Calu3 (cell line): Measurements from ENCODE around the gene SCGB2B2. TPM values are rescaled to one million over a fixed set of nuclear protein-coding genes. Genes with fewer than 3 reads are reported as not detected.

Experiments used
- BruUV-seq: library from RNA; stranded (reverse); fragments of 400-500 nt; replicated peaks from 2 replicates; lab custom pipeline; 2021; lab: Mats Ljungman, UMichigan
- CTCF ChIA-PET: fragments of 300-600 bp; sonication (Branson Sonifier 250); formaldehyde crosslinking; loops from one replicate; lab custom pipeline; 2022; ENCODE audit warnings: antibody characterized with exemption; lab: Charles Lee
- DNase-seq: peaks from one replicate; pipeline ENCODE4 v3.0.0; 2022
- H3K27ac Mint-ChIP-seq: one replicate; pipeline ENCODE4 v1.8.0; 2022; ENCODE audit warnings: mixed read lengths; ENCODE audit not compliant: unreplicated experiment
- H3K27me3 Mint-ChIP-seq: one replicate; pipeline ENCODE4 v1.8.0; 2022; ENCODE audit warnings: mixed read lengths; ENCODE audit not compliant: unreplicated experiment
- H3K36me3 Mint-ChIP-seq: one replicate; pipeline ENCODE4 v1.8.0; 2022; ENCODE audit warnings: mild to moderate bottlenecking, moderate library complexity, mixed read lengths; ENCODE audit not compliant: insufficient read depth, unreplicated experiment
- H3K4me1 Mint-ChIP-seq: one replicate; pipeline ENCODE4 v1.8.0; 2022; ENCODE audit warnings: mild to moderate bottlenecking, low read depth, mixed read lengths; ENCODE audit not compliant: unreplicated experiment
- H3K4me3 Mint-ChIP-seq: one replicate; pipeline ENCODE4 v1.8.0; 2022; ENCODE audit warnings: mild to moderate bottlenecking, low read depth, moderate library complexity, mixed read lengths; ENCODE audit not compliant: unreplicated experiment
- H3K9me3 Mint-ChIP-seq: one replicate; pipeline ENCODE4 v1.8.0; 2022; ENCODE audit warnings: low read depth, mixed read lengths; ENCODE audit not compliant: unreplicated experiment
- intact Hi-C: fragments of 100-400 bp; cut with micrococcal nuclease; formaldehyde crosslinking; loops from one replicate; pipeline ENCODE4 v1.10.0; 2022; ENCODE audit not compliant: unreplicated experiment
- total RNA-seq: library from RNA; stranded (reverse); gene quantifications from 2 replicates; pipeline ENCODE4 v1.2.3, GENCODE V29; 2022
- TF ChIP-seq, protein P1 (sequence below): fragments of 200-600 bp; IDR thresholded peaks from one replicate; pipeline ENCODE4 v1.8.0; 2022; ENCODE audit warnings: antibody characterized with exemption; ENCODE audit not compliant: unreplicated experiment

SCGB2B2 gene
- total RNA-seq, 1 experiment from 2014 or later: 0.40 TPM

DNA sequence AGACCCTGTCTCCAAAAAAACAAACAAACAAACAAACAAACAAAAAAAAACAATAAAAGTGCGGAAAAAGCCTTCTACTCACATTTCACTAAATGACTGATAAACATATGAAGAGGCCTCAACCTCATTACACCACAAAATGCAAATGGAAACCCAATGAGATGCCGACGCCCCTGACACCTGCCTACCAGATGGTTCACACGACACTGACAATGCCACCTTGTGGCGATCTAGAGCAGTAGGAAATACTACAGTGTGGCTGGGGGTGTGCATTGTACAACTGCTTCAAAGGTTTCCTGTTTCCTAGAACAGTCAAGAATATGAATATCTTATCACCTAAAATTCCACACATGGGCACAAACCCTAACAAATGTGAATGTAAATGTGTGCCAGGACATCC, 14.0 kb downstream of the SCGB2B2 start:
- no peak overlapping the region for H3K4me3 Mint-ChIP-seq
- peaks cover 3% of the 10 kb centered on the region for H3K9me3 Mint-ChIP-seq
- CTCF ChIA-PET: no interaction called here
- H3K27ac Mint-ChIP-seq: no peak overlapping the region
- peaks cover 12% of the 10 kb centered on the region for H3K27me3 Mint-ChIP-seq
- TF ChIP-seq, protein P1, sequence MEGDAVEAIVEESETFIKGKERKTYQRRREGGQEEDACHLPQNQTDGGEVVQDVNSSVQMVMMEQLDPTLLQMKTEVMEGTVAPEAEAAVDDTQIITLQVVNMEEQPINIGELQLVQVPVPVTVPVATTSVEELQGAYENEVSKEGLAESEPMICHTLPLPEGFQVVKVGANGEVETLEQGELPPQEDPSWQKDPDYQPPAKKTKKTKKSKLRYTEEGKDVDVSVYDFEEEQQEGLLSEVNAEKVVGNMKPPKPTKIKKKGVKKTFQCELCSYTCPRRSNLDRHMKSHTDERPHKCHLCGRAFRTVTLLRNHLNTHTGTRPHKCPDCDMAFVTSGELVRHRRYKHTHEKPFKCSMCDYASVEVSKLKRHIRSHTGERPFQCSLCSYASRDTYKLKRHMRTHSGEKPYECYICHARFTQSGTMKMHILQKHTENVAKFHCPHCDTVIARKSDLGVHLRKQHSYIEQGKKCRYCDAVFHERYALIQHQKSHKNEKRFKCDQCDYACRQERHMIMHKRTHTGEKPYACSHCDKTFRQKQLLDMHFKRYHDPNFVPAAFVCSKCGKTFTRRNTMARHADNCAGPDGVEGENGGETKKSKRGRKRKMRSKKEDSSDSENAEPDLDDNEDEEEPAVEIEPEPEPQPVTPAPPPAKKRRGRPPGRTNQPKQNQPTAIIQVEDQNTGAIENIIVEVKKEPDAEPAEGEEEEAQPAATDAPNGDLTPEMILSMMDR: peak; percentile 62
- intact Hi-C loops: no loop called here
- no peaks in the 10 kb centered on the region for H3K4me1 Mint-ChIP-seq
- peak; percentile 45 for DNase-seq
- peaks cover 7% of the 10 kb centered on the region for H3K36me3 Mint-ChIP-seq
- BruUV-seq: no TSS peak

DNA sequence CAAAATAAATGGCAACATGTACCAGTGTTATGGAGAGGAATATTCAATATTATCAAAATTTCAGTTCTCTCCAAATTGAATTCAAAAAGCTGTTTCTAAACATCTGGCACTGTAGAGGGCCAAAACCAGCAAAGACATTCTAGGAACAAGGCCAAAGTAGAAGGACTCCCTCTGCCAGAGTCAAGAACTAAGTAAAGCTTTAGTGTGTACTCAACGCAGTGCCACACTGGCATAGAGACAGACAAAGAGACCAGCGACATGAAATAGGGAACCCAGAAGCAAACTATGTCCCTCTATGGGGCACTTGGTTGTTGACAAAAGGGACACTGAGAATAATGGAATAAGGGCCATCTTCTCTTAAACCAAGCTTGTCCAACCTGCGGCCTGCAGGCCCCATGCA, 15.6 kb downstream of the SCGB2B2 start:
- no TSS peak for BruUV-seq
- Mint-ChIP-seq H3K4me1 (no peaks in the 10 kb centered on the region), H3K36me3 (no peaks in the 10 kb centered on the region), H3K4me3 (no peak overlapping the region), H3K27me3 (peaks cover 25% of the 10 kb centered on the region), H3K27ac (no peak overlapping the region), H3K9me3 (peaks cover 4% of the 10 kb centered on the region)
- TF ChIP-seq, protein P1: no peak
- no peak for DNase-seq
- intact Hi-C loops: no loop called here
- CTCF ChIA-PET: no interaction called here

DNA sequence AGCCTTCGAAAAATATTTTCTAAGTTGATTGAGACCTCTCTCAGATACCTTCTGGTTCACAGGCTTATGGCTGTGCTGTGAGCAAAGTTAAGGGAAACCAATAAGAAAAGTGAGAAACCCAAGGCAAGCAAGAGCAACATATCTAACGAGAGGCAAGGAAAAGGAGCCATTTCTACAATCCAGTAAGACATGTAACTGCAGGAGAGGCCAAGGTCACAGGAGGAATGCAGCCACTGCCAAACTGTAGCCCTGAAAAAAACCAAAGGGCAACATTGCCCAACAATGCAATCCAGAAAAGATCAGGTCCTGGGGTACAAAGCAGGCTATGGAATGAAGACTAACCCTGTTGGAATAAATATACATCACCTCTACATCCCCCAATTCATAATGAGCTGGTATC, 21.3 kb downstream of the SCGB2B2 start:
- intact Hi-C loops: no loop called here
- peaks cover 12% of the 10 kb centered on the region for H3K9me3 Mint-ChIP-seq
- TF ChIP-seq, protein P1: no peak
- H3K4me3 Mint-ChIP-seq: no peak overlapping the region
- DNase-seq: no peak
- CTCF ChIA-PET: no interaction called here
- peaks cover 38% of the 10 kb centered on the region for H3K27me3 Mint-ChIP-seq
- H3K27ac Mint-ChIP-seq: no peak overlapping the region
- H3K36me3 Mint-ChIP-seq: no peaks in the 10 kb centered on the region
- BruUV-seq: no TSS peak
- H3K4me1 Mint-ChIP-seq: no peaks in the 10 kb centered on the region

DNA sequence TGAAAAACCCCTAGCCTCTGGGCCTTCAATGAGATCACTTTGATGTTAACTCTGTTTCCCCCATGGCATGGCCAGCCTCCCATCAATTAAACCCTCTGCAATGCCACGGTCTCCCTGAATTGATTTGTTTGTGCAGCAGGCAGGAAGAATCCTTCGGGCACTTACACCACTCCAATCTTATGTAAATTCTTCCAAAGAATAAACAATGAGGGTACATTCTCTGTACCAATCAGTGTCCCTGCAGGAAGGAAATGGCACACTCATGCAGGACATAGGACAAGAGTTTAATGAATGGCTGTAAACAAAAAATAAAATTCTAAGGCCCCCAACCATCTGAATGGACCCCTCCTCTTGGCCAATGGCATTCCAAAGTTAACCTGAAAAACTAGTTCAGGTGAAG, 22.2 kb downstream of the SCGB2B2 start:
- Mint-ChIP-seq H3K4me1 (peaks cover 4% of the 10 kb centered on the region), H3K27ac (no peak overlapping the region), H3K36me3 (no peaks in the 10 kb centered on the region), H3K9me3 (peaks cover 12% of the 10 kb centered on the region), H3K4me3 (no peak overlapping the region), H3K27me3 (peaks cover 38% of the 10 kb centered on the region)
- TF ChIP-seq, protein P1: no peak
- intact Hi-C loops: no loop called here
- BruUV-seq: no TSS peak
- CTCF ChIA-PET: no interaction called here
- no peak for DNase-seq
